GM12872 (cell line): ENCODE measurements around the gene BLVRB.

ENCODE experiments used
- TF ChIP-seq, protein P1 (sequence below): IDR thresholded peaks from 3 replicates; pipeline ENCODE4 v1.5.1; 2011; ENCODE audit warnings: low read depth, mild to moderate bottlenecking, low read length, moderate library complexity; ENCODE audit not compliant: insufficient read depth

The BLVRB gene

DNA sequence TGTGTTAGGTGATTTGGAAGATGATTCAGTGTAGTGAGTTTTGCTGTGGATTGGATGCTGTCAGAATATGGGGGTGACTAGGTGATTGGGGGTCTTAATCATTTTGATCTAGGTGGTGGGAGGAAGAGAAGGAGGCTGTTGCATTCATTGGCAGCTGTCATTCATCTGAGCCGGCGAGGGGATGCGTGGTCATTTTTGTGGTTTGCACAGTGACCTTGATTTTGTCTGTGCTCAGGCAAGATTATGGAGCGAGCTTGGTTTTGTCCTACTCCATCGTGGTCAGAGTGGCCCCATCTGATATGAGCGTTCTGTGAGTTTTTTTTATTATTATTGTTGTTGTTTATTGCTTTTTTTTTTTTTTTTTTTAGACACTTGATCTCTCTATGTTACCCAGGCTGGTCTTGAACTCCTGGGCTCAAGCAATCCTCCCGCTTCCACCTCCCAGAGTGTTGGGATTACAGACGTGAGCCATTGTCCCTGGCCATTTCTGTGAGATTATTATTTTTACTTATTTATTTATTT is 43.3 kb upstream of the BLVRB start:
- TF ChIP-seq, protein P1, sequence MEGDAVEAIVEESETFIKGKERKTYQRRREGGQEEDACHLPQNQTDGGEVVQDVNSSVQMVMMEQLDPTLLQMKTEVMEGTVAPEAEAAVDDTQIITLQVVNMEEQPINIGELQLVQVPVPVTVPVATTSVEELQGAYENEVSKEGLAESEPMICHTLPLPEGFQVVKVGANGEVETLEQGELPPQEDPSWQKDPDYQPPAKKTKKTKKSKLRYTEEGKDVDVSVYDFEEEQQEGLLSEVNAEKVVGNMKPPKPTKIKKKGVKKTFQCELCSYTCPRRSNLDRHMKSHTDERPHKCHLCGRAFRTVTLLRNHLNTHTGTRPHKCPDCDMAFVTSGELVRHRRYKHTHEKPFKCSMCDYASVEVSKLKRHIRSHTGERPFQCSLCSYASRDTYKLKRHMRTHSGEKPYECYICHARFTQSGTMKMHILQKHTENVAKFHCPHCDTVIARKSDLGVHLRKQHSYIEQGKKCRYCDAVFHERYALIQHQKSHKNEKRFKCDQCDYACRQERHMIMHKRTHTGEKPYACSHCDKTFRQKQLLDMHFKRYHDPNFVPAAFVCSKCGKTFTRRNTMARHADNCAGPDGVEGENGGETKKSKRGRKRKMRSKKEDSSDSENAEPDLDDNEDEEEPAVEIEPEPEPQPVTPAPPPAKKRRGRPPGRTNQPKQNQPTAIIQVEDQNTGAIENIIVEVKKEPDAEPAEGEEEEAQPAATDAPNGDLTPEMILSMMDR, result no peak

DNA sequence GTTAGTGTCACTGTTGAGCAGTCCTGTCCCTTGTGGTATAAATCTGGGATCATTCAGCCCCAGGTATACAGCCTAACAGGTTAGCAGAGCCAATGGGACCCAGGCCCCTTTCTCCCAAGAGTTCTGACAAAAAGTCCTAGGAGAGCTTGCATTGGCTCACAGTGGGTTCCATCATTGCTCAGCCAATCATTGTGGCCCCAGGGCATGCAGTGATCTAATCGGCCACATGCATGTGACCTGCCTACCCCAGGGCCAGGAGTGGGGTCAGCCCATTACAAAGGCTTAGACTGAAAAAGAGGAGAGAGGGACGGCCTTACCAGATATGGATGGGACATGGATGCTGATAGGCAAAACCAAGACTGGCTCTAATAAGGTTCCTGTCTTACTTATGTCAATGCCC is 42.3 kb upstream of the BLVRB start:
- TF ChIP-seq, protein P1, result no peak

DNA sequence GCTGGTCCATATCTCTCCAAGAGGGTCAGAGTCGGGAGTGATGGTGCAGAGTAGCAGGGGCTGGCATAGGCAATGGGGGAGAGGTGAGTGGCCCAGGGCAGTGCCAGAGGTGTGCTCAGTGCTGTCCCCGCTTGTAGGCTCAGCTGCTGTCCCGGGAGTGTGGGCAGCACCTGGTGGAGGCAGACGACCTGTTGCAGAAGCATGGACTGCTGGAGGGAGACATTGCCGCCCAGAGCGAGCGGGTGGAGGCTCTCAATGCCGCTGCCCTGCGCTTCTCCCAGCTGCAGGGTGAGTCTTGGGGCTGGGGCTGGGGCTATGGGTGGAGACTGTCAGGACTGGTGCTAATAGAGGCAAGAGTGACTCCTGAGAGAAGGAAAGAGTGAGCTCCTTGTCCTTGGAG is 40.6 kb upstream of the BLVRB start:
- TF ChIP-seq, protein P1, result no peak

DNA sequence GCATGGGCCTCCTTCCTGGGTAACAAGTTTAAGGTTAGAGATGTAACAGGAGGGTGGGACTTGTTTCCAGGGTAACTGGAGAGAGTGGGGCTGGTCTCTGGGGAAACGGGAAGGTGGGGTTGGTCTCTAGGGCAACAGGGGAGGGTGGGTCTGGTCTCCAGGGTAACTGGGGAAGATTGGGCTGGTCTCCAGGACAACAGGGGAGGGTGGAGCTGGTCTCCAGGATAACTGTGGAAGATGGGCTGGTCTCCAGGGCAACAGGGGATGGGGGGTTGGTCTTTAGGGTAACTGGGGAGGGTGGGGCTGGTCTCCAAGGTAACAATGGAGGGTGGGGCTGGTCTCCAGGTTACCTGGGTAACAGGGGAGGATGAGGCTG is 37.8 kb upstream of the BLVRB start:
- TF ChIP-seq, protein P1, result no peak

DNA sequence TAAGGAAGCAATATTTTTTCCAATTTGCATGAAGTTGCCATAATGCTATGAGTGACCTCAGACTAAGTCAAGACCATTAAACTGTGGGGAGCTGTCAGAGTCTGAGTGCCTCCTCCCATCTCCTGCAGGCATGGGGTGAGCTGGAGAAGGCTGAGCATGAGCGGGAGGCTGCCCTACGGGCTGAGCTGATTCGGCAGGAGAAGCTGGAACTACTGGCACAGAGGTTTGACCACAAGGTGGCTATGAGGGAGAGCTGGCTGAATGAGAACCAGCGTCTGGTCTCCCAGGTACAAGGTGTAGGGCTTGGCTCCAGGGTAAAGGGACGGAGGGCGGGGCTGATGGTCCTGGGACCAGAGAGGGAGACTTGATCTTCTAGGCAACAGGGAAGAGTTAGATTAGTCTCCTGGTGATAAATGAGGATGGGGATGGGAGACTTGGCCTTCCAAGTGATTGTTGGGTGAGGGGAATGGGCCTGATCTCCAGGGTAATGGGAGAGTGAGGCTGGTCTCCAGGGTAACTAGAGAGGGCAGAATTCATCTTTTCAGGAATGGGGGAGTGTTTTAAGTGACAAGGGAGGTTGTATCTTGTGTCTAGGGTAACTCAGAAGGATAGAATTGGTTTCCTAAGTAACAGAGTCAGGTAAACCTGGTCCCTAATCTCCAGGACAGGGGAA is 37.2 kb upstream of the BLVRB start:
- TF ChIP-seq, protein P1, result no peak

DNA sequence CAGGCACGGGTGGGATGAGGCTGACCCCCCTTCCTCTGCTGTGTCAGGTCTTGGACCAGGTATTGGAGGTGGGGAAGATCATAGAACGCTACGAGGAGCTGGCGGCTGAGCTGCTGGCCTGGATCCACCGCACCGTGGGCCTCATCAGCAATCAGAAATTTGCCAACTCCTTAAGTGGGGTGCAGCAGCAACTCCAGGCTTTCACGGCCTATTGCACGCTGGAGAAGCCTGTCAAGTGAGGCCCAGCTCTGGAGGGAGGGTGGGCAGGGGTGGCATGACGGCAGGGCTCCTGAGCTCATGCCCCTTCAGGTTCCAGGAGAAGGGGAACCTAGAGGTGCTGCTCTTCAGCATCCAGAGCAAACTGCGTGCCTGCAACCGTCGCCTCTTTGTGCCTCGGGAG is 36.5 kb upstream of the BLVRB start:
- TF ChIP-seq, protein P1, result no peak

DNA sequence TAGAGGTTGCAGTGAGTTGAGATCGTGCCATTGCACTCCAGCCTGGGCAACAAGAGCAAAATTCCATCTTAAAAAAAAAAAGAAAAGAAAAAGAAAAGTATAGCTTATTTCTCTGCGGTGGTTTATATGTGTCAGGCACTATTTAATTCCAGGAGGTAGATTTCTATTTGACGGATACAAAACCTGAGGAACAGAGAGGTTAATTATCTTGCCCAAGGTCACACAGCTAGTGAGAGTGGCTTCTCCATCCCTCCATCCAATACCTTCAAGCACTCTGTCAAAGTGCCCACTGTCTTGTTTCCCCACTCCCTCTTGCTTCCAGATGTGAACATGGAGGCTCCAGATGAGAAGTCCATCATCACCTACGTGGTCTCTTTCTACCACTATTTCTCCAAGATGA is 36.1 kb upstream of the BLVRB start:
- TF ChIP-seq, protein P1, result no peak
